Mesothelial cell of epicardium (in vitro differentiated cells): ENCODE measurements around the gene IL1RAPL1. TPM values are rescaled to one million over a fixed set of nuclear protein-coding genes. Genes with fewer than 3 reads are reported as not detected.

Source experiments
- DNase-seq, 2 experiments: peaks; one replicate each; pipeline ENCODE4 v3.0.0; 2021; ENCODE audit warnings: low spot score in 2 of 2; ENCODE audit not compliant: unreplicated experiment in 2 of 2
- H3K27ac Mint-ChIP-seq: 2 replicates; pipeline ENCODE4 v1.8.0; 2021; ENCODE audit warnings: mixed read lengths
- H3K27me3 Mint-ChIP-seq: 2 replicates; pipeline ENCODE4 v1.8.0; 2021; ENCODE audit warnings: low read depth, mixed read lengths
- H3K36me3 Mint-ChIP-seq: 2 replicates; pipeline ENCODE4 v1.8.0; 2021; ENCODE audit warnings: mixed read lengths
- H3K4me1 Mint-ChIP-seq: 2 replicates; pipeline ENCODE4 v1.8.0; 2021; ENCODE audit warnings: mixed read lengths
- H3K4me3 Mint-ChIP-seq: 2 replicates; pipeline ENCODE4 v1.8.0; 2021; ENCODE audit warnings: mild to moderate bottlenecking, moderate library complexity, mixed read lengths
- H3K9me3 Mint-ChIP-seq: 2 replicates; pipeline ENCODE4 v1.8.0; 2021; ENCODE audit warnings: mixed read lengths
- total RNA-seq: library from RNA; stranded (reverse); gene quantifications from 3 replicates; pipeline ENCODE4 v1.2.1, GENCODE V29; 2021
- TF ChIP-seq, protein P1 (sequence below): fragments of 200-600 bp; sonication (generic); IDR thresholded peaks from one replicate; pipeline ENCODE4 v1.5.0; 2021; ENCODE audit warnings: antibody characterized with exemption; ENCODE audit not compliant: unreplicated experiment

The IL1RAPL1 gene
- total RNA-seq, 1 donor from 2014 or later, result 17.0 TPM

DNA sequence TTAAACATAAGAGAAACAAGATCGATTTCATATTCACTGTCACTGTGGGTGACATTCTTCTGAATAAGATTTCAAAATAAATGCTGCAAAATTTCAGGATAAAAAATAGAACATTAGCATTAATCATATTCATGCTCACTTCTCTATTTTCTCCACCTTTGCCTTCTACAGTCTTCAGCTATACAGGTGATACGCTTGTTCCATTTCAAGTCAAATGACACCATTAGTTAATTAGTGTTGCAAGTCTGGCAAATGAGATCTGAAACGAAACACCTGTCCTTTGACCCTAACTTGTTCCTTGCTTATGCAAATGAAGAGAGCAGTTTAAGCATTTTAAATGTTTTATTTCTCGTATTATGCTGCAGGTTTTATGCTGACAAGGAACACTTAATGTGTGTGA, 960.6 kb downstream of the IL1RAPL1 start:
- TF ChIP-seq, protein P1, sequence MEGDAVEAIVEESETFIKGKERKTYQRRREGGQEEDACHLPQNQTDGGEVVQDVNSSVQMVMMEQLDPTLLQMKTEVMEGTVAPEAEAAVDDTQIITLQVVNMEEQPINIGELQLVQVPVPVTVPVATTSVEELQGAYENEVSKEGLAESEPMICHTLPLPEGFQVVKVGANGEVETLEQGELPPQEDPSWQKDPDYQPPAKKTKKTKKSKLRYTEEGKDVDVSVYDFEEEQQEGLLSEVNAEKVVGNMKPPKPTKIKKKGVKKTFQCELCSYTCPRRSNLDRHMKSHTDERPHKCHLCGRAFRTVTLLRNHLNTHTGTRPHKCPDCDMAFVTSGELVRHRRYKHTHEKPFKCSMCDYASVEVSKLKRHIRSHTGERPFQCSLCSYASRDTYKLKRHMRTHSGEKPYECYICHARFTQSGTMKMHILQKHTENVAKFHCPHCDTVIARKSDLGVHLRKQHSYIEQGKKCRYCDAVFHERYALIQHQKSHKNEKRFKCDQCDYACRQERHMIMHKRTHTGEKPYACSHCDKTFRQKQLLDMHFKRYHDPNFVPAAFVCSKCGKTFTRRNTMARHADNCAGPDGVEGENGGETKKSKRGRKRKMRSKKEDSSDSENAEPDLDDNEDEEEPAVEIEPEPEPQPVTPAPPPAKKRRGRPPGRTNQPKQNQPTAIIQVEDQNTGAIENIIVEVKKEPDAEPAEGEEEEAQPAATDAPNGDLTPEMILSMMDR, result no peak
- DNase-seq, result no peak
- H3K4me3 Mint-ChIP-seq, result no peak overlapping the region
- H3K27ac Mint-ChIP-seq, result no peak overlapping the region
- H3K4me1 Mint-ChIP-seq, result no peaks in the 10 kb centered on the region
- H3K36me3 Mint-ChIP-seq, result no peaks in the 10 kb centered on the region
- peaks cover 5% of the 10 kb centered on the region for H3K9me3 Mint-ChIP-seq
- H3K27me3 Mint-ChIP-seq, result no peaks in the 10 kb centered on the region

DNA sequence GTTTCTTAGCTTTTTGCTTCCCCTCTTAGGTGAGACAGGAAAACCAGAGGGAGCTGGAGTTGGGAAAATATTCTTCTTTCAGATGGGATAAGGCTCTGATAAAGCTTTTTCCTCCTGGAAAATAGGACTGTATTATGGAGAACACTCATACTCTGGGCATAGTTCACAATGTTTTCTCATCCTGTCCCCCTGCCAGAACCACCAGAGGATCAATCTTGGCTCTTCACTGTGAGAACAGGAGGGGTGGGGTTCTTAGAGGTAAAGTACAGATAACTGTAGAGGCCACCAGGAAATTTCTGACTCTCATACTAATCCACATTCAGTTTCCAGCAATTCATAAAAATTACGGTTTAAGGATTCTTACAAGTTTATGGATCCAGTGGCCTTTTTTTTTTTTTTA, 966.3 kb downstream of the IL1RAPL1 start:
- TF ChIP-seq, protein P1, result no peak
- Mint-ChIP-seq H3K4me3 (no peak overlapping the region), H3K9me3 (peaks cover 13% of the 10 kb centered on the region), H3K36me3 (peaks cover 2% of the 10 kb centered on the region), H3K27me3 (no peaks in the 10 kb centered on the region), H3K27ac (no peak overlapping the region), H3K4me1 (peaks cover 1% of the 10 kb centered on the region)
- no peak for DNase-seq

DNA sequence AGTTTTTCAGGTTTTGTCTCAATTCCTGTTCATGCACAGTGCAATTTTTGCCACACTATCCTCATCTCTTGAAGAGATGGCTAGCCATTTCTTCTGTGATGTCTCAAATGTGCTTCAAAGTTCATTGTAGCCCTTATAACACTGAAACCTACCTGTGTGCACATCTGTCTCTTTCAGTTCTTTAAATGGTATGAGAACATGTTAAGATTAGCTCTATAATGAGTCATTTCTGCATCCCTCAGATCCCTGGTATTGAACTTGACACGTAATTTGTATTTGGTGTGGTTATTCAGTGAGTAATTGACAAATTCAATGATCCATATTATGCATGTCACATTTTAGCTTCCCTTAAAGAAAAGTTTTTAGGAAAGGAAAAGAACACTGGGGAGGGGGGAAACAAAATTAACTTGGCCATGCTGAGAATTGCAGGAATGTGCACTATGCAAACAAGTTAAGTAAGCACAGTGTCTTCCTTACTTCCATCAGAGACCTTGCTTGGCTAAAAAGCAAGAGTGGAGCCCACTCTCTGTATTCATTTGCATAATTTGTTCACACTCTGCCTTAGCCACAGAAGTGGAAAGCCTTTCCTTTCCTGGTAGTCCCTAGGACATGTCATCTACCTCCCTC, 968.3 kb downstream of the IL1RAPL1 start:
- DNase-seq, result no peak
- peaks cover 1% of the 10 kb centered on the region for H3K4me1 Mint-ChIP-seq
- peaks cover 18% of the 10 kb centered on the region for H3K36me3 Mint-ChIP-seq
- no peak overlapping the region for H3K4me3 Mint-ChIP-seq
- H3K9me3 Mint-ChIP-seq, result peaks cover 30% of the 10 kb centered on the region
- no peak overlapping the region for H3K27ac Mint-ChIP-seq
- H3K27me3 Mint-ChIP-seq, result no peaks in the 10 kb centered on the region
- TF ChIP-seq, protein P1, result no peak

DNA sequence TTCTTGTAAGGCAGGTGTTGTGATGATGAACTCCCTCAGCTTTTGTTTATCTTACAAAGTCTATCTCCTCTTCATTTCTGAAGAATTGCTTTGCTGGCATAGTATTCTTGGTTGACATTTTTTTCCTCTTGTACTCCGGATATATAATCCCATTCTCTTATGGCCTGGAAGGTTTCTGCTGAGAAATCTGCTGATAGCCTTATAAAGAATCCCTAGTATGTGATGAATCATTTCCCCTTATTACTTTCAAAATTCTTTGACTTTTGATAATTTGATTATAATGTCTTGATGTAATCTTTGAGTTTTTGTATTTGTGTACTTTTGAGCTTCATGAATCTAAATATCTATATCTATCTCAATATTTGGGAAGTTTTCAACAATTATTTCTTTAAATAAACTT, 972.8 kb downstream of the IL1RAPL1 start:
- Mint-ChIP-seq H3K4me1 (no peaks in the 10 kb centered on the region), H3K36me3 (peaks cover 29% of the 10 kb centered on the region), H3K4me3 (no peak overlapping the region), H3K27ac (no peak overlapping the region), H3K27me3 (no peaks in the 10 kb centered on the region), H3K9me3 (peaks cover 44% of the 10 kb centered on the region)
- TF ChIP-seq, protein P1, result no peak
- no peak for DNase-seq

DNA sequence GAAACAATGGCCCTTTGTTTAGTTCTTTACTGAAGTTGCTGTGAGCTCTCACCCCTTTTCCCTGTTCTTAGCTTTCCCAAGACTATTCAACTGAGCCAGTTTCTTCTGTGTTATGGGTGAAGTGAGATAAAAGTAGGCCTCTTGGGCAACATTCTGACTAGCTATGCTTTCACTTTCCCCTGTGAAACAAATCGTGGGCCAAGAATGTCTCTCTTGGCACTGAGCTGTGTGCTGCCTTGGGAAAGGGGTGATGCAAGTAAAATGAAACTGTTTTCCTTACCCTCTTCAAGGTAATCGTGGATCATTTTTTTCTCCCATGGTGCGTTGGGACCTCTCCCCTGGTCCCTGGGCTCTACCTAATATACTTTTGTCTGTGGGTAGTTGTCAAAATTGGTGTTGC, 974.2 kb downstream of the IL1RAPL1 start:
- Mint-ChIP-seq H3K27me3 (no peaks in the 10 kb centered on the region), H3K36me3 (peaks cover 29% of the 10 kb centered on the region), H3K4me3 (no peak overlapping the region), H3K9me3 (peaks cover 47% of the 10 kb centered on the region), H3K4me1 (no peaks in the 10 kb centered on the region), H3K27ac (no peak overlapping the region)
- no peak for DNase-seq
- TF ChIP-seq, protein P1, result no peak

DNA sequence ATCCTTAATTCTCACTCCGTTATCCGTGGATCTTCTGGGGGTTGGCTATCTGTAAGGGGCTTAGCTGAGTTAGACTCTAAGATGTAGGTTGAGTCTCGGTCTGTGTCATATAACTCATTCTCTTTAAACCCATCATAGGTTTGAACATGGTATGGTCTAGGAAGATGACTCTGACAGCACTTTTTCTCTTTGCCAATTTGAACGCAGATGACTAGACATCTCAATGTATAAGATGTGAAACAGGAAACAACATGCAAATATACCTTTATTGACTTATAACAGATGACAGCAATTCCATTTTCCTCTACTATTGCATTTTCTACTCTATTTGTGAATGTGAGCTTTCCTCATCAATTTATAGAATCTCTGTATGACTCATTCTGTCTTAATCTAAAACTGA, 993.3 kb downstream of the IL1RAPL1 start:
- no peak overlapping the region for H3K27ac Mint-ChIP-seq
- peaks cover 4% of the 10 kb centered on the region for H3K9me3 Mint-ChIP-seq
- H3K4me1 Mint-ChIP-seq, result no peaks in the 10 kb centered on the region
- H3K4me3 Mint-ChIP-seq, result no peak overlapping the region
- TF ChIP-seq, protein P1, result no peak
- H3K36me3 Mint-ChIP-seq, result no peaks in the 10 kb centered on the region
- H3K27me3 Mint-ChIP-seq, result no peaks in the 10 kb centered on the region
- no peak for DNase-seq
